GM12873 (cell line): Measurements from ENCODE around the gene CEBPZ.

ENCODE experiments used
- TF ChIP-seq, protein P1 (sequence below): IDR thresholded peaks from 2 replicates; pipeline ENCODE4 v1.5.1; 2012; ENCODE audit warnings: low read depth, mild to moderate bottlenecking, moderate library complexity, low read length, control low read depth; ENCODE audit not compliant: insufficient read depth; ENCODE audit errors: missing control alignments

CEBPZ gene

GRCh38 chr2:37263839-37264238 is 32.4 kb upstream of the CEBPZ start:
- TF ChIP-seq, protein P1, sequence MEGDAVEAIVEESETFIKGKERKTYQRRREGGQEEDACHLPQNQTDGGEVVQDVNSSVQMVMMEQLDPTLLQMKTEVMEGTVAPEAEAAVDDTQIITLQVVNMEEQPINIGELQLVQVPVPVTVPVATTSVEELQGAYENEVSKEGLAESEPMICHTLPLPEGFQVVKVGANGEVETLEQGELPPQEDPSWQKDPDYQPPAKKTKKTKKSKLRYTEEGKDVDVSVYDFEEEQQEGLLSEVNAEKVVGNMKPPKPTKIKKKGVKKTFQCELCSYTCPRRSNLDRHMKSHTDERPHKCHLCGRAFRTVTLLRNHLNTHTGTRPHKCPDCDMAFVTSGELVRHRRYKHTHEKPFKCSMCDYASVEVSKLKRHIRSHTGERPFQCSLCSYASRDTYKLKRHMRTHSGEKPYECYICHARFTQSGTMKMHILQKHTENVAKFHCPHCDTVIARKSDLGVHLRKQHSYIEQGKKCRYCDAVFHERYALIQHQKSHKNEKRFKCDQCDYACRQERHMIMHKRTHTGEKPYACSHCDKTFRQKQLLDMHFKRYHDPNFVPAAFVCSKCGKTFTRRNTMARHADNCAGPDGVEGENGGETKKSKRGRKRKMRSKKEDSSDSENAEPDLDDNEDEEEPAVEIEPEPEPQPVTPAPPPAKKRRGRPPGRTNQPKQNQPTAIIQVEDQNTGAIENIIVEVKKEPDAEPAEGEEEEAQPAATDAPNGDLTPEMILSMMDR = no peak

DNA sequence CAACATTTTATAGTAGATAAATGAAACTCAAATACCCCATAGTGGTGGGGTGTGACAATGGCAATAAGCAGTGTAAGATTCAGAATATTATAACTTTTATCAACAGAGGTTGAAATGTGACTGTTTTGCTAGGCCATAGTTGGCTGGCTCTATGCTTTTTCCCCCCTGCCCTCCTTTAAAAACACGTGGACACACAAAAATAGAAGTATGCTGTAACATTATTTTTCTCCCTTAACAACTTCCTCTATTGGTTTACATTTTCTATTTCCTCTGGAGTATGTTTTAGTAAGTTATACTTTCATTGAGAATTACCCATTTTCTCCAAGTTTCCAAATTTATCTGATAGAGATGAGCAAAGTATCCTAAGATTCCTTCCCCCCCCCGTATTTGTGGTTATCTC is 31.1 kb upstream of the CEBPZ start:
- TF ChIP-seq, protein P1 = no peak

DNA sequence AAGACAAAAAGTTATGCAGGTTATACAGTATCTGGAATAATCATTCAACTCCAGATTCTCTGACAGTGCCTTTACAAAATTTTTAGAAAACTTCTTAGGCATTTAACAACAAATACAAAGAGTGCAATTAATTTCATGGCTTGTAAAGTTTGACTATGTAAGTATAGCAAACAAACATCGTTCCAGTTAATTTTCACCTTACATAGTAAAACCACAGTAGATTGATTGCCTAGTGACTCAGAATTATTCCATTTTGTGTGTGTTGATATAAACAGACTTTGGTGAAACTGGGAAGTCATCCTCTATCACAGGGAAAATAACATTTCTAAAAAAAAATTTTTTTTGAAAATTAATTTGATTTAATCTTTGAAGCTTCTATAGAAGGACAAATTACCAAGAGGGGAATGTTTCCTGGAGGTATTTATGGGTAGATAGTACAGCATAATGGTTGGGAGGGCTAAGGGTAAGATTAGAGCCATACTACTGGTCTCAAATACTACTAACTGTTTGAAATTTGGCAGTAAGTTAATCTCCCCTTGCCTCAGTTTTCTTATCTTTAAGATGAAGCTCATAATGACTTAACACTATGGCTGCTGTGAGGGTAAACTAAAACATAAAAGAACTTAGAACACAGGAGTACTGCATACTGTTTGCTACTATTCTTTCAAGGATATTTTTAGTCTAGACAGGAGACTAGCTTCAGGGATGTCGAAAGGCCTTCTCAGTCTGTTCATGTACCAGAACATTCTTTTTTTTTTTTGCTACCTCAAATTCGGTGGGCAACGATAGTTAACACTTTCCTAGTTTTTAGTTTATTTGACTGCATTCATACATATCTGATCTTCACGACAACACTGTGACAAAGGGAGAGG is 19.7 kb upstream of the CEBPZ start:
- TF ChIP-seq, protein P1 = no peak

- TF ChIP-seq, protein P1 = no peak
Observed at GRCh38 chr2:37246205-37246604, 14.8 kb upstream of the CEBPZ start.

GRCh38 chr2:37244755-37245154 is 13.4 kb upstream of the CEBPZ start:
- TF ChIP-seq, protein P1 = no peak

DNA sequence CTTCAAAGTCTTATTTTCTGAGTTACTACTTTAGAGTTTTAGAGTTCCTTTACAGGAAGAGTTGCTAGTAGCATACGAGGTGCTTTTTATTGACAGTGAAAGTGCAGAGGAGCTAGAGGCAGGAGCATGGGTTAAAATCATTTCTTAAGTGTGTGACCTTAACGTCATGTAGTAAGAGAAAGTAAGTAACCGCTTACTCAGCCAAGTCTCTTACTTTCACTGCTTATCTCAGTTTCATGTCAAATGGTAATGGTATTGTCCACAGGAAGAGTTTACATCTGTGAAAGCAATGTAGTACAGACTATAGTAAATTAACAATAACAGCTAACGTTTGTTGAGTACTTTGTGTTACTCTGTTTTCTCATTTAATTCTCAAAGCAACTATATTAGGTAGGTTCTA is 12.6 kb upstream of the CEBPZ start:
- TF ChIP-seq, protein P1 = no peak

DNA sequence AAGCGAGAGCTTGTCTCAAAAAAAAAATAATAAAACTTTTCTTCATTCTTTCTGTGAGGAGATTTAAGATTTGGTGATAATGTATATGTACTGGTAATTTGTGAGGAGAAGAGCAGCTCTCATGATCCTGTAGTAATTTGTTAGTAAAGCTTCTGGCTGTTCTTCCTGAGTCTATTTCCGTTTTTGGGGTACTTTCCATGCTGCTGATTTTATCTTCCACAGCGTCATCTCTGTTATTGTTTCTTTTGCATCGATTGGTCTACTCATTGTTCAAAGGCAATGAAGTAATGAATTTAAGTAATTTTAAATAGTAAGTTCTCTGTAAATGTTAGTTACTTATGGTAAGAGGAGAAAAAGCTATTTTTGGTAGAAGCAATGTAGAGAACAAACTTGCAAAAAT is 12.0 kb upstream of the CEBPZ start:
- TF ChIP-seq, protein P1 = no peak
